Activated B cell treated with CpG ODN at 0.5 μM for 24 hours (primary cell): ENCODE data around the gene BPIFA3. TPM values are rescaled to one million over a fixed set of nuclear protein-coding genes. Genes with fewer than 3 reads are reported as not detected.

ENCODE experiments used
- ATAC-seq: fragments of 200-7000 bp; cut with Tn5 transposase; one replicate; pipeline ENCODE4 v1.10.0; 2021; ENCODE audit warnings: low read depth, mild to moderate bottlenecking, moderate library complexity
- CTCF ChIA-PET: fragments of 350-600 bp; sonication (Branson Sonifier 250); formaldehyde crosslinking; loops from one replicate; lab custom pipeline; 2021; ENCODE audit warnings: antibody characterized with exemption; lab: Charles Lee
- POLR2A ChIA-PET: fragments of 350-600 bp; sonication (Branson Sonifier 250); formaldehyde crosslinking; loops from one replicate; lab custom pipeline; 2021; ENCODE audit warnings: antibody characterized with exemption; lab: Charles Lee
- DNase-seq: peaks from one replicate; pipeline ENCODE4 v3.0.0; 2022
- H3K27ac Mint-ChIP-seq: one replicate; pipeline ENCODE4 v1.8.0; 2020; ENCODE audit warnings: mixed read lengths
- H3K27me3 Mint-ChIP-seq: one replicate; pipeline ENCODE4 v1.8.0; 2021; ENCODE audit warnings: mixed read lengths
- H3K36me3 Mint-ChIP-seq: one replicate; pipeline ENCODE4 v1.8.0; 2021; ENCODE audit warnings: low read depth, mixed read lengths
- H3K4me1 Mint-ChIP-seq: one replicate; pipeline ENCODE4 v1.8.0; 2021; ENCODE audit warnings: mixed read lengths
- H3K4me3 Mint-ChIP-seq: one replicate; pipeline ENCODE4 v1.8.0; 2020; ENCODE audit warnings: mild to moderate bottlenecking, mixed read lengths
- H3K9me3 Mint-ChIP-seq: one replicate; pipeline ENCODE4 v1.8.0; 2020; ENCODE audit warnings: mixed read lengths
- intact Hi-C: fragments of 100-400 bp; cut with micrococcal nuclease; formaldehyde crosslinking; loops from one replicate; pipeline ENCODE4 v1.15.1; 2024
- total RNA-seq: library from RNA; stranded (reverse); gene quantifications from 2 replicates; pipeline ENCODE4 v1.2.3, GENCODE V29; 2022
- TF ChIP-seq, protein P1 (sequence below): fragments of 200-600 bp; IDR thresholded peaks from one replicate; pipeline ENCODE4 v1.8.0; 2022; ENCODE audit warnings: antibody characterized with exemption, mild to moderate bottlenecking

BPIFA3 gene
- total RNA-seq, 1 donor from 2014 or later: not detected

DNA sequence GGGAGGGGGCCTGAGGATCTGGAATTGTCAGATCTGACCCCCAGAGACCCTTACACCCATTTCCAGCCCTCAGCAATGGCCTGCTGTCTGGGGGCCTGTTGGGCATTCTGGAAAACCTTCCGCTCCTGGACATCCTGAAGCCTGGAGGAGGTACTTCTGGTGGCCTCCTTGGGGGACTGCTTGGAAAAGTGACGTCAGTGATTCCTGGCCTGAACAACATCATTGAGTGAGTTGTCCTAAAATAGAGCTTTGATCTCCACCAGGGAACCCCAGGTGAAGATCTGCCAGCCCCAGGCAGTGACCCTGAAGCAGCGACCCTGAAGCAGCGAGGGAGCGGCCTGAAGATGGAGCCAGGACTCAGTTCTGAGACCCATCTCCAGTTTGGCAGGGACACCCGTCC lies 20.8 kb downstream of the BPIFA3 start:
- CTCF ChIA-PET: no interaction called here
- DNase-seq (no peak), ATAC-seq (no peak)
- Mint-ChIP-seq H3K4me1 (no peaks in the 10 kb centered on the region), H3K36me3 (no peaks in the 10 kb centered on the region), H3K27ac (no peak overlapping the region), H3K27me3 (peaks cover 17% of the 10 kb centered on the region), H3K4me3 (no peak overlapping the region), H3K9me3 (no peaks in the 10 kb centered on the region)
- POLR2A ChIA-PET: no interaction called here
- intact Hi-C loops: no loop called here
- TF ChIP-seq, protein P1, sequence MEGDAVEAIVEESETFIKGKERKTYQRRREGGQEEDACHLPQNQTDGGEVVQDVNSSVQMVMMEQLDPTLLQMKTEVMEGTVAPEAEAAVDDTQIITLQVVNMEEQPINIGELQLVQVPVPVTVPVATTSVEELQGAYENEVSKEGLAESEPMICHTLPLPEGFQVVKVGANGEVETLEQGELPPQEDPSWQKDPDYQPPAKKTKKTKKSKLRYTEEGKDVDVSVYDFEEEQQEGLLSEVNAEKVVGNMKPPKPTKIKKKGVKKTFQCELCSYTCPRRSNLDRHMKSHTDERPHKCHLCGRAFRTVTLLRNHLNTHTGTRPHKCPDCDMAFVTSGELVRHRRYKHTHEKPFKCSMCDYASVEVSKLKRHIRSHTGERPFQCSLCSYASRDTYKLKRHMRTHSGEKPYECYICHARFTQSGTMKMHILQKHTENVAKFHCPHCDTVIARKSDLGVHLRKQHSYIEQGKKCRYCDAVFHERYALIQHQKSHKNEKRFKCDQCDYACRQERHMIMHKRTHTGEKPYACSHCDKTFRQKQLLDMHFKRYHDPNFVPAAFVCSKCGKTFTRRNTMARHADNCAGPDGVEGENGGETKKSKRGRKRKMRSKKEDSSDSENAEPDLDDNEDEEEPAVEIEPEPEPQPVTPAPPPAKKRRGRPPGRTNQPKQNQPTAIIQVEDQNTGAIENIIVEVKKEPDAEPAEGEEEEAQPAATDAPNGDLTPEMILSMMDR: no peak

DNA sequence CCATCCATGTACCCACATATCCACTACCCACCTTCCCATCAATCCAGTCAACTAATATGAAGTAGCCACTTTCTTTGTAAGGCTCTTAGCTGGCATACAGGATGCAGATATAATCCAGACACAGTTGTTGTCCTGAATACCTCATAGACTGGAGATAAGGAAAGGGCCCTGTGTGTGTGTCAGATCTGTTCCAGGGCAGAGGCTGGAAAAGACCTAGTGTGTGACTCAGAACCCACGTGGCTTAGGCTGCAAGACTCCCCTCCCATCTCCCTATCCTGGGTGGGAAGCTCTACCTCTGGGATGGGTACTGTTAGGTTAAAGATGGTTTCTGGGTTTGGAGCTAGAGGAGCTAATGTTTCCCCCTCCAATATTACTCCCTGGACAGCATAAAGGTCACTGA lies 22.3 kb downstream of the BPIFA3 start:
- CTCF ChIA-PET: no interaction called here
- ATAC-seq: no peak
- intact Hi-C loops: no loop called here
- Mint-ChIP-seq H3K36me3 (no peaks in the 10 kb centered on the region), H3K27me3 (peaks cover 9% of the 10 kb centered on the region), H3K4me1 (no peaks in the 10 kb centered on the region), H3K9me3 (no peaks in the 10 kb centered on the region), H3K4me3 (no peak overlapping the region), H3K27ac (no peak overlapping the region)
- TF ChIP-seq, protein P1: no peak
- POLR2A ChIA-PET: interaction anchor here (0.6 kb wide), 1 partner anchor 174 kb away, joined by 8 read pairs; no protein-coding TSS in a partner anchor
- no peak for DNase-seq

DNA sequence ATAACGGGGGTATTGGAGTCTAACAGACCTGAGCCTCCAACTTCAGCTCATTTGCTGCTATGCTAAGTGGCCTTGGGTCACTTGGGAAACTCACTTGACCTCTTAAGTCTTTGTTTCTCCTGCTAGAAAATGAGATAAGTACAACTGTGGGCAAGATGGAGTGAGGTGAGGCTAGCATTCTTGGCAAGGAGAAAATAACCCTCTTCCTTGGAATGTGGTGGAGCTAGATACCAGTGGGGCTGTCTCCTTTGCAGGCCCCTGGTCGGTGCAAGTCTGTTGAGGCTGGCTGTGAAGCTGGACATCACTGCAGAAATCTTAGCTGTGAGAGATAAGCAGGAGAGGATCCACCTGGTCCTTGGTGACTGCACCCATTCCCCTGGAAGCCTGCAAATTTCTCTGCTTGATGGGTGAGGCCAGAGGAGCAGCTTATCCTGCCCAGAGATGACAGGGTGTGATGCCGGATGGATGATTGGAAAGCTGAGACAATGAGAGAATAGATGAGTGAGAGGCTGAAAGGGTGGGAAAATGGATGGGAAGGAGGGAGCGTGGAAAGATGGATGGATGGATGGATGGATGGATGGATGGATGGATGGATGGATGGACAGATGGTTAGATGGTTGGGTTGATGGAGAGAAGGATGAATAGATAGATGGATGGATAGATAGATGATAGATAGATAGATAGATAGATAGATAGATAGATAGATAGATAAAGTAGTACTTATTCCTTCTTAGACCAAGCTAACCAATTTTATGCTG lies 23.0 kb downstream of the BPIFA3 start:
- Mint-ChIP-seq H3K27me3 (peaks cover 9% of the 10 kb centered on the region), H3K36me3 (no peaks in the 10 kb centered on the region), H3K27ac (no peak overlapping the region), H3K9me3 (no peaks in the 10 kb centered on the region), H3K4me1 (no peaks in the 10 kb centered on the region), H3K4me3 (no peak overlapping the region)
- ChIA-PET POLR2A (interaction anchor here (0.6 kb wide), 1 partner anchor 174 kb away, joined by 8 read pairs; no protein-coding TSS in a partner anchor), CTCF (no interaction called here)
- TF ChIP-seq, protein P1: no peak
- ATAC-seq (no peak), DNase-seq (no peak)
- intact Hi-C loops: no loop called here

DNA sequence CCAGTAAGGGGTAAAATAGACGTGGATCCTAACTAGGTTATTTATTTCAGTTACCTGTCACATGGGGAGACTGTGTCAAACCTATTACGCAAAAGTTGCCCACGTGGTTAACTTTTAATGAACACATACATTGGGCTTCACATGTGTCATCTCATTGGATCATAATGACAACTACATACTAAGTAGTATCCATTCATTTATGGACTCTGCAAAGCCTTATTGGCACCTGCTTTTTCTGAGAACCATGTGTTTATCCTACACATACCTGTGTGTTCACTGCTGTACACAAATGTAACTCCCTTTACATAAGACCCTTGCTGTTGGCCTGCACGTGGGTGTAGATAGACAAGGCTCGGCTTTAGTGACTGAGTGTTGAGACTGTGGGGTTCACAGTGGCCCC lies 23.8 kb downstream of the BPIFA3 start:
- ChIA-PET CTCF (no interaction called here), POLR2A (no interaction called here)
- Mint-ChIP-seq H3K27me3 (peaks cover 6% of the 10 kb centered on the region), H3K36me3 (no peaks in the 10 kb centered on the region), H3K27ac (no peak overlapping the region), H3K9me3 (no peaks in the 10 kb centered on the region), H3K4me1 (no peaks in the 10 kb centered on the region), H3K4me3 (no peak overlapping the region)
- TF ChIP-seq, protein P1: no peak
- DNase-seq (no peak), ATAC-seq (no peak)
- intact Hi-C loops: no loop called here

DNA sequence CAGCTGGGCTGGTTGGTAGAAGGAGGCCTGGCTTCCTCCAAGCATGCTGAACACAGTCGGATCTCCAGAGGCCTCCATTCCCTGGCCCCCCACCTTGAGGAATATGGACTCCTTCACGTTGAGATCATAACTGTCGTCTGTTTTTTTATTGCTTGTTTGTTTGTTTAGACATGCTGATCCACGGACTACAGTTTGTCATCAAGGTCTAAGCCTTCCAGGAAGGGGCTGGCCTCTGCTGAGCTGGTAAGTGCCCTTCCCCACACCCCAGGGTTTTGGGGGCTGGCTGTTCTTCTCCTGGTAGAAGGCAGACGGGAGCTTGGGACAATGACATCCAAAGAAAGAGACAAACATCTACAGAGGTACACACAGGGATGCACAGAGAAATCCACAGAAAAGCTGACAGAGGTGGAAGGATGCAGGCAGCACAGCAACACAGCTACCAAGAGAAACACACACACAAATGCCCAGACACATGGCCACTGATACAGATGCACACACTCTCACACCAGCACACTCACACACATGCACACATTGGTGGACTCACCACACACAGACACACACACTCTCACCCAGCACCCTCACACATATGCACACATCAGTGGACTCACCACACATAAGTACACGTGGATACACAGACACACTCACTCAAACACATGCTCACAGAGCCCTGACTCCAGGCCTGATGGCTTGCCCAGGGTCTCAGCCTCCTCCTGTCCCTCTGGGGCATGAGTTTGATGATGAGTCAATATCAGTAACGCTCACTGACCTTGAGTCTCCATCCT lies 25.4 kb downstream of the BPIFA3 start:
- TF ChIP-seq, protein P1: no peak
- DNase-seq: no peak
- ATAC-seq: no peak
- H3K36me3 Mint-ChIP-seq: no peaks in the 10 kb centered on the region
- POLR2A ChIA-PET: no interaction called here
- CTCF ChIA-PET: no interaction called here
- H3K4me1 Mint-ChIP-seq: no peaks in the 10 kb centered on the region
- no peak overlapping the region for H3K27ac Mint-ChIP-seq
- no peak overlapping the region for H3K4me3 Mint-ChIP-seq
- H3K9me3 Mint-ChIP-seq: no peaks in the 10 kb centered on the region
- intact Hi-C loops: no loop called here
- peaks cover 6% of the 10 kb centered on the region for H3K27me3 Mint-ChIP-seq
